HG03469 (cell line): Measurements from ENCODE around the gene MFN2.
"Not testable (repeated sequence)": the region's sequence is repeated elsewhere in the genome, so short reads cannot be mapped to it uniquely, and the experiment has no call there.

ENCODE experiments used
- ATAC-seq: cut with Tn5 transposase; IDR thresholded peaks from one replicate; pipeline ENCODE4 v1.9.1; 2021; ENCODE audit warnings: mild to moderate bottlenecking, moderate library complexity, moderate number of reproducible peaks; ENCODE audit not compliant: unreplicated experiment

MFN2 gene

DNA sequence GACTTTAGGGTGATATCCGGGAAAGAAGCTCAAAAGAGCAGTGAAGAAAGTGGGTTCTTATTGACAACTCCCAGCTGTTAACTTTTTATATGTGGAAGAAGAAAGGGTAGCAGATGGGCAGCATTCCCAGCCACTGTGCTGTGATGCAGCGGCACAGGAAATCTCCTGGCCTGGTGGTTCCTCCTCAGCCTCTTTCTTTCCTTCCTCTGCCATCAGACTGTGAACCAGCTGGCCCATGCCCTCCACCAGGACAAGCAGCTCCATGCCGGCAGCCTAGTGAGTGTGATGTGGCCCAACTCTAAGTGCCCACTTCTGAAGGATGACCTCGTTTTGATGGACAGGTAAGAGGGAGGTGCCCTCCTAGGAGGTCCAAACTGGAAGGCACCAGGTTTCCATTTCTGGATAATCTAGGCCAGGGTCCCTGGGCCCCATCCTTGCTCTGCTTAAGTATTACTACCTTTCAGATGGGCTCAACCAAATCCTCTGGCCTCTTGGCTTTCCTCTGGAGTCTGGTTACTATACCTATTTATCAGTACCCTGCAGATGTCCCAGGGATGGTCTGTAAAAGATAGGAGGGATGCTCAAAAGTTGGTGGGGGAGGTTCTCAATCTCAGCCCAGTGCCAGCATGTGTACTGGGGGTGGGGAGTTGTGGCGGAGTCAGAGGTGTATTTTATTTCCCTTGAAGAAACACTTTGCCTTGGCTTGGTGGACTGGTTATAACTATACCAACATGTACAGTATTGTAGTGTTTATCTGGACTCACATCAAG lies 17.0 kb downstream of the MFN2 start:
- no peak for ATAC-seq

DNA sequence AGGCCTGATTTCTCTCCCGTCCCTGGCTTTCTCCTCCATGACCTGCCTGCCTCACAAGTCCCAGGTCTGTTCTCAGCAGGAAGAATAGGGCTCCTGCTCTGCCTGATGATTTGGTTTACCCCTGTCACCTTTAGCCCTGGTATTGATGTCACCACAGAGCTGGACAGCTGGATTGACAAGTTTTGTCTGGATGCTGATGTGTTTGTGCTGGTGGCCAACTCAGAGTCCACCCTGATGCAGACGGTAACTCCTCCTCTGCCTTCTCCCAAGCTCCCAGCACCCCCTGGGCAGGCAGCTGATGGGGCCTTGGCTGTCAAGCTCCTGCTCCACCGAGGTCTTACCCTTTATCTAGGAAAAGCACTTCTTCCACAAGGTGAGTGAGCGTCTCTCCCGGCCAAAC lies 18.4 kb downstream of the MFN2 start:
- no peak for ATAC-seq

DNA sequence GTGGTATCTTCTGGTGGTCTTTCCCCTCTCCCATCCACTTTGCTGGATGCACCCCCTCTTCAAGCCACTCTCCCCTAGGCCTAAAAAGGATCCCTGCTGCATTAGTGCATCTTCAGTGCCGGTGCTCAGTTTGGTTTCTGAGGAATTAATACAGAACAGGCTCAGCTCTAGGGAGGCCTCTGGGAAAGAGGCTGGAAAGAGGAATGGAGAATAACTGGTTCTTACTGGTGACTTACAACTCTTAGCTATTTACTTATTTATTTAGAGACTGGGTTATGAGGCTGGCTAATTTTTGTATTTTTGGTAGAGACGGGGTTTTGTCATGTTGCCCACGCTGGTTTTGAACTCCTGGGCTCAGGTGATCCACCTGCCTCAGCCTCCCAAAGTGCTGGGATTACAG lies 19.0 kb downstream of the MFN2 start:
- no peak for ATAC-seq

DNA sequence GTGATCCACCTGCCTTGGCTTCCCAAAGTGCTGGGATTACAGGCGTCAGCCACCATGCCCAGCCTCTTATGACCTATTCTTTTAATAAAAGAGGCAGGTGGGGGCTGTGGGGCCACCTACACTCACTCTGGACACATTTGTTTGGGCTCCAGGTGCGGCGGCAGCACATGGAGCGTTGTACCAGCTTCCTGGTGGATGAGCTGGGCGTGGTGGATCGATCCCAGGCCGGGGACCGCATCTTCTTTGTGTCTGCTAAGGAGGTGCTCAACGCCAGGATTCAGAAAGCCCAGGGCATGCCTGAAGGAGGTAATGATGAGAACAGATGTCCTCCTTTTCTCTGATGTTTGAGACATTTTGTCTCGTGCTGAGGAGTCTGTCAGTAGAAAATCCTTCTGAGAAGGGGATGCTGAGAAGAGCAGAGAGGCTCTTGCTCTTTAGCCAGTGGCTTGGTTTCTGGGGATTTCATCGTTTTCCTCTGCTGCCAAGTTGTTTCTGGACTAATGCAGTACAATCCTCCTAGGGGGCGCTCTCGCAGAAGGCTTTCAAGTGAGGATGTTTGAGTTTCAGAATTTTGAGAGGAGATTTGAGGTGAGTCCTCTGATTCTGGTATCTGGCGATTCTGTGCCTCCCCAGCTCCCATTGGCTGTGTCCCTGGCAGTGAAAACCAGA lies 21.1 kb downstream of the MFN2 start:
- ATAC-seq = no peak

DNA sequence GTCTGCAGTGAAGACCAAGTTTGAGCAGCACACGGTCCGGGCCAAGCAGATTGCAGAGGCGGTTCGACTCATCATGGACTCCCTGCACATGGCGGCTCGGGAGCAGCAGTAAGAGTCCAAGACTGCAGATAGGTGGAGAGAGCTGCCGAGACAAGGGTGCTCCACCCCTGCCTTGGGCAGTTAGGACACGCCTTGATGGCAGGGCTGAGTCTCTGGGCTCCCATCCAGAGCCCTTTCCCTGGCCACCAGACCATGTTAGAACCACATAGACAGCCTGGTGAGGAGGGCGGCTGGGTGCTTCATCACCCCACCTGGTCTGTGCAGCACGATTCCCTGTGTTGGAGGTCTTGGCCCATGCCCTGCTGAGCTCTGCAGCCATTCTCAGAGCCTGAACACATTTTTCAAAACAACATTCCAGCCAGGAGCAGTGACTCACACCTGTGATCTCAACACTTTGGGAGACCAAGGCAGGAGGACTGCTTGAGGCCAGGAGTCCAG lies 21.8 kb downstream of the MFN2 start:
- ATAC-seq = no peak

DNA sequence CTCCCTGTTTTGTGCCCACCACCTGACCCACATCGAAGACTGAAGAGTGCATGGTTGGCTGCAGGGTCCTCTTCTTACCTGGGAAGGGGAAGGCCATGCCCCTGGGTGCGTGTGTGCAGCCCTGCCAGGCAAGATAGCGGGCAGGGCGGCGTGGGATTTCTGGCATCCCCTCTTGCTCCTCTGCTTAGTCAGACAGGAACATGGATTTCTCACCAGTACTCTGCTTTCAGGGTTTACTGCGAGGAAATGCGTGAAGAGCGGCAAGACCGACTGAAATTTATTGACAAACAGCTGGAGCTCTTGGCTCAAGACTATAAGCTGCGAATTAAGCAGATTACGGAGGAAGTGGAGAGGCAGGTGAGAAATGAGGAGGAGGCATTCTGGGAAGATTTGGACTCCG lies 23.5 kb downstream of the MFN2 start:
- ATAC-seq = no peak

DNA sequence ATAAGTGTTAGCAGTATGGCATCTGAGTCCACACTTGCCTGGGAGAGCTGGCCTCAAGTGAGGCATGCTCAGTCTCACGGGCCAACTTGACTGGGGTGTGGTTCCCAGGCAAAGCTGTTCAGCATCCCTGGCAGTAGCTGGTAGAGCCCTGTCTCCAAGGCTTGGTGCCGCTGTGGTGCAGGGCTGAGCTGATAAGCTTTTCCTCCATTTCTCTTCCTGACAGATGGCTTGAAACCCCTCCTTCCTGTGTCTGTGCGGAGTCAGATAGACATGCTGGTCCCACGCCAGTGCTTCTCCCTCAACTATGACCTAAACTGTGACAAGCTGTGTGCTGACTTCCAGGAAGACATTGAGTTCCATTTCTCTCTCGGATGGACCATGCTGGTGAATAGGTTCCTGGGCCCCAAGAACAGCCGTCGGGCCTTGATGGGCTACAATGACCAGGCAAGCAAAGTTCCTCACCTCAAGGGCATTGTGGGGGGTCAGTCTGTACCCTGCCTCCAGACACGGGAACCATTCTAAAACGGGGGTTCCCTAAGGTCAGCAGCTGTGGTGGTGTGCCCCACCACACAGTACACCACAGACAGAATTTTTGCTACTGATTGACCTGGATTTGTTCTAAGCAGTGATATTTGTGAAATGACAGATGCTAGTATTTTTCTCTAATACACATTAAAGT lies 25.4 kb downstream of the MFN2 start:
- ATAC-seq = no peak

DNA sequence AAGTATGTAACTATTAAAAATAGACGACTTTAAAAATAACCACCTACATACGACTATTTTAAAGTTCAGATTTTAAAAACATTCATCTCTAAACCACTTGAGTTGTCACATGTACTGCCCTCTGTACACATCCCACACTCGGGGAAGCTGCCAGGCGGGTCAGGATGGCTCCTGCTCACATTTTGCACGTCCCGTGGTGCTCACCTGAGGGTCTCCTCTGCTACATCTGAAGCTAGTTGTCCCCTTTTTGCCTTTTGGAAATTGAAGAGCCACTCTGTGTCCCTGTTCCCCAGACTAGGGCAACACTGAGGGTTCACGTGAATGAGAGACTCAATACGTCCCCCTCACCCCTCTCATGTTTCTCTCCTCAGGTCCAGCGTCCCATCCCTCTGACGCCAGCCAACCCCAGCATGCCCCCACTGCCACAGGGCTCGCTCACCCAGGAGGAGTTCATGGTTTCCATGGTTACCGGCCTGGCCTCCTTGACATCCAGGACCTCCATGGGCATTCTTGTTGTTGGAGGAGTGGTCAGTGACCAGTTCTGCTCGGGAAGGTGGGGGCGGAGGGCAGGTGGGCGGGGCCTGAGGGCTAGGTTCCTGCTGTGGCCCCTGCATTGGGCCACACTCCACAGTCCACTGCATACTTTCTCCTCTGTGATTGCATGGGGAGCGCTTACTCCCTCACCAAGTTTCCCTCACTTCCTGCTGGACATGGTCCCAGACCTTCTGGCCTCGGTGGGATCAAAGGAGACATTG lies 26.1 kb downstream of the MFN2 start:
- ATAC-seq = no peak

DNA sequence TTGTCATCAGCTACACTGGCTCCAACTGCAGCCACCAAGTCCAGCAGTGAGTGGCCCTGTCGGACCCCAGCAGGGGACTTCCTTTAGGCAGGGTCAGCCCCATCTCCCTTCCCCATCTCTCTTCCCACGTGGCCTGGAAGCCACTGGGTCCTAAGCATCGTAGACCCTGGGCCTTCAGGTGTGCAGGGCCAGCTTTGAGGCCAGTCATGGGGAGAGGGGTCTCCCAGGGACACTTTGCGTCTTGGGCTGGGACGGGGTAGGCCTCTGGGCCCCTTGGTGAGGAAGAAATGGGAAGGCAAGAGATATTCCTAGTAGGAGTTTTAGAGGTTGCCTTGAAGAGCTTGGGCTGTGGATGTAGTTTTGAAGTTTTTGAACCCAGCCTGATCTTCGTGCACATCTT lies 27.0 kb downstream of the MFN2 start:
- ATAC-seq = no peak

DNA sequence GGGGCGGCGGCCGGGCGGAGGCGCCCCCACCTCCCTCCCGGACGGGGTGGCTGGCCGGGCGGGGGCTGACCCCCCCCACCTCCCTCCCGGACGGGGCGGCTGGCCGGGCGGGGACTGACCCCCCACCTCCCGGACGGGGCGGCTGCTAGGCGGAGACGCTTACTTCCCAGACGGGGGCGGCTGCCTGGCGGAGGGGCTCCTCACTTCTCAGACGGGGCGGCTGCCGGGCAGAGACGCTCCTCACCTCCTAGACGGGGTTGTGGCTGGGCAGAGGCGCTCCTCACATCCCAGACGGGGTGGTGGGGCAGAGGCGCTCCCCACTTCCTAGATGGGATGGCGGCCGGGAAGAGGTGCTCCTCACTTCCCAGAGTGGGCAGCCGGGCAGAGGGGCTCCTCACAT lies 28.1 kb downstream of the MFN2 start:
- not testable (repeated sequence) for ATAC-seq

DNA sequence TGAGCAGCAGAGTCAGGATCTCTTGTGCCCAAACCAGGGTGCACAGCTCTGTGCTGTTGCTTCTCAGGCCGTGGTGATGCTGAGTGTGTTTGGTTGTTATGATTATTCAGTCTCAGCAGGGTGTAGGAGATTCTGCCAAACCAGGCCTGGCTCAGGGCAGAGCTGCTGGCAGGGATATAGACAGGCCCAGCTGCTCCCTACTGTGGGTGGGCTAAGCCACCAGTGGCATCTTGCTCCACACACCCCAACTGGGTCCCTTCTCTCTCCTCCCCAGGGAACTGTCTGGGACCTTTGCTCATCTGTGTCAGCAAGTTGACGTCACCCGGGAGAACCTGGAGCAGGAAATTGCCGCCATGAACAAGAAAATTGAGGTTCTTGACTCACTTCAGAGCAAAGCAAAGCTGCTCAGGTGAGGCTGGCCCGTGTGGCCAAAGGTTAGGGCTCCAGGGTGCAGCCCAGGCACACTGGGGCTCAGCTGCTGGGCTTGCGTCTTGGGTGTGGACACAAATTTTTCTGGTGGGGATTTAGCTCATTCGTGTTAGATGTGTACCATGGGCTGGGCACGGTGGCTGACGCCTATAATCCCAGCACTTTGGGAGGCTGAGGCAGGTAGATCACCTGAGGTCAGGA lies 29.2 kb downstream of the MFN2 start:
- no peak for ATAC-seq

DNA sequence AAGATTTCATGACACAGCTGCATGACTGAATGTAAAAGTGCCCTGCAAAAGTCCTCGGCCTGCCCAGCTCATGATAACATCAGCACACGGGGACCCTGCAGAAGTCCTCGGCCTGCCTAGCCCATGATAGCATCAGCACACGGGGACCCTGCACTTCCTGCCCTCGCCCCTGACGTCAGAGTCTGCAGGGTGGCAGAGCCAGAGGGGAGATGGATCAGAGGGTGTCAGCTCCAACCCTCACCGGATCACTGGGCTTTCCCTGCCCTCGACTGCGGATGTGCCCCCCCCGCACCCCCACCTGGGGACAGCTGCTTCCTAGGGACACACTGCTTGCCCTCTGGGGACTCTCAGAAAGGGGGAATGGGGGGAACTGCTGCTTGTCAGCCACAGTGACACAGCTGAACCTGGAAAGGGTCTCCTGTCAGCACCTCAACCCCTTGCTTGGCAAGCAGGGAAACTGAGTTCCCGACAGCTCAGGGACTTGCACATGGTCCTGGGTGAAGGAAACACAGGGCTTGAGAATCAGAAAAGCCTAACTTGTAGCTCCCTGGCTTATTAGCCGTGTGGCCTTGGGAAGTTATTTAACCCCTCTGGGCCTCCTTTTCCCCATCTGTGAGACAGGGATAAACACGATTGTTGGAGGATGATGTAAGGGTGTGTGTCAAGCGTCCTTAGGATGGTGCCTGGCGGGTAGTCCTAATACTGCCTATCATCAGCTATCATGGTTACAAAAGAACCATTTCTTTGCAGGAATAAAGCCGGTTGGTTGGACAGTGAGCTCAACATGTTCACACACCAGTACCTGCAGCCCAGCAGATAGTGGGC lies 30.7 kb downstream of the MFN2 start:
- no peak for ATAC-seq

DNA sequence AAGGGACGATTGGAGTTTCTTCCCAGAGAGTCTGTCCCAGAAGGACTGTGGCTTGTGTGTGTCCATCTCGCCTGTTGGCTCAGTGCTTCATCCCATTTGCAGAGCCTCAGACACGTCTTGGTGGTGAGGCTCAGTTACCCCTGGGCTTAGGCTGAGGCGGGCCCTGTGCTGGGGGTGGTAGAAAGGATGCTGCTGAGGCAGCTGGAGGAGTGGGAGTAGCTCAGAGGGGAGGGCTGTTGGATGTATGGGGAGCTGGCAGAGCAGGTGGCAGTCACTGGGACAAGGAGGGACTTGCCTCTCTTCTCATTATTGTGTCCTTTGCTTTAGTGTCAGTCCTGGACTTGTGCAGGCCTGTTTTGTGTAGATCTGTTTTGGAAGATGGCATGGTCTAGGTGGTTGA lies 31.8 kb downstream of the MFN2 start:
- no peak for ATAC-seq

DNA sequence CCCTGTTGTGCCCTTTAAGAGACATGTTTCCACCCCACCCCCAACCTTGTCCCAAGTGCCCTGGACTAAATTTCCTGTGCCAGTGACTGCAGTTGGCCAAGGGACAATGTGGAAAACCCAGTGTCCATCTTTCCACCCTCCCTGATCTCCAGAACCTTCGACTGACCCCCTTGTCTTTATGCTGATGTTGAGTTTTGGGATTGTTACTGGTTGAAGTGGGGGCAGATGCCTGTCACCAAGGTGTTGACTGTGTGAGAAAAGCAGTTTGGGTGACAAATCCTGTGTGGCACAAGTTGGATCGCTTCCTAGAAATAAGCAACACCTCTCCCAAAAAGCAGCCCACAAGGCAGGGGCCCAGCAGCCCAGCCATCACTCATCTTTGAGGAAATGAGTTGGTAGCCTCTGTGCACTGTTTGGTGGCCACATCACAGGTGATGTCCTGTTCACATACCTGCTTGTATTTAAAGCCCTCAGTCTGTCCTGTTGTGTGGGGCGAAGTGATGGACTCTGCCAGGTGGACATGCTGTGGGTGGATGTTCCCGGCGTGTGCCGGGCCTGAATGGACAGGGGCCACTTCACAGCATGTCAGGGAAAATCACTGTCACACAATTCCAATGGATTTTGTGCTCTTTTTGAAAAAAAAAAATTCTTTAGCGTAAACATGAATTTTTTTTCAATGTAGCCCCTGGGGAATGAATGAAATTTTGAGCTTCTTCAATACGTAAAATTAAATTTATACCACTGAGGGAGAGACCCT lies 32.5 kb downstream of the MFN2 start:
- ATAC-seq = no peak

DNA sequence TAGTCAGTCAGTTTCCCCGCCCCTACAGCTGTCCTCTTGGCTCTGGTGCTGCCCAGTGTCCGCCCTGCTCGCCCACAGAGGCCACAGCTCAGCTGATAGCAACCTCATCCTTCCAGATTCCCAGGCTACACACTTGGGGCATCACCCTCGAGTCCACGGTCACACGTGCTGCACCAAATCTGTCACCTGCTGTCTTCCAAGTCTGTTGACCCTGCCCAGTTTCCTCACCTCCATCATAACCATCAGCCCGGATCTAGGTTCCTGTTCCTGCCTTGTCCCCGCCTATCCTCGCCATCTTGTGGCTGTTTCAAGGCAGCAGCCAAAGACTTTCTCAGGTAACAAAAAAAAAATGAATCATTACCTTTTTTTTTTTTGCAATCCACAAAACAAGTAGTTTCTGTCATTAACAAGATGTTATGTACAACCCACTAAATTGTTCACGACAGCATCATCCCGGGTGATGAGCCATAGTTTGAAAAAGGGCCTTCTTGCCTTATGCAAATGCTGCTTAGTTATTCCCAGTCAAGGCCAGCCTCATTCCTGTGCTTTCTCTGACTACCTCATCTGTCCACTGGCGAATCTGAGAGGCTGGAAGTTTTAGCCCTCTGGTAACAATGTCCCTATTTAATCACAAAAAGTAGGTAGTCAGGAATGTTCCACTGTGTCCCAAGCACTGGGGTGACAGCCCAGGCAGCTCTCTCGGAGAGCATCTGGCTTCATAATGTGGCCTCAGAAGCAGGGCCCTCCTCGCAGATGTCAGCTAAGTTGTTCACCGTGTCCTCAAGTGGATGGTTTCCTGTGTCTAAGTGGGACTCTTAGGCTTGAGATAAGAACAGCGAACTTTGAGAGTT lies 34.1 kb downstream of the MFN2 start:
- ATAC-seq = no peak

DNA sequence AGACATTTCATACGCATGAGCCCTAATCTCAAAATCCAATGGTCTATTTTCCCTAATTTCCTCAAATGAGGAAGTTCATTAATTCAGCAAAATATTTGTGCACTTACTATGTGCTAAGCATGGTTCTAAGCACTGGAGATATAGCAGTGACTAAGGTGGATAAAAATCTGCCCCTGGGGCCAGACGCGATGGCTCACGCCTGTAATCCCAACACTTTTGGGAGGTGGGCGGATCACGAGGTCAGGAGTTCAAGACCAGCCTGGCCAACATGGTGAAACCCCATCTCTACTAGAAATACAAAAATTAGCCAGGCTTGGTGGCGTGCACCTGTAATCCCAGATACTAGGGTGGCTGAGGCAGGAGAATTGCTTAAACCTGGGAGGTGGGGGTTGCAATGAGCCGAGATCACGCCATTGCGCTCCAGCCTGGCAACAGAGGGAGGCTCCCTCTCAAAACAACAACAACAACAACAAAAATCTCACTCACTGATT lies 34.8 kb downstream of the MFN2 start:
- no peak for ATAC-seq

DNA sequence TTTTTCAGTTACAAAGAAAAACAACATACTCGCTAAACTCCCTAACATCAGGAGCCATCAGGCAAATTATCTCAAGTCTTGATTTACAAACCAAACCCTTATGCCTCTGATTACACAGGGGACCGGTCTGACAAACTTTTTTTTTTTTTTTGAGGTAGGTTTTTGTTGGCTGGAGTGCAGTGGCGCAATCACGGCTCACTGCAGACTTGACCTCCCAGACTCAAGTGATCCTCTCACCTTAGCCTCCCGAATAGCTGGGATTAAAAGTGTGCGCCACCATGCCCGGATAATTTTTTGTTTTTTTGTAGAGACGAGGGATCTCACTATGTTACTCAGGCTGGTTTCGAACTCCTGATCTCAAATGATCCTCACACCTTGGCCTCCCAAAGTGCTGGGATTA lies 35.3 kb downstream of the MFN2 start:
- no peak for ATAC-seq

DNA sequence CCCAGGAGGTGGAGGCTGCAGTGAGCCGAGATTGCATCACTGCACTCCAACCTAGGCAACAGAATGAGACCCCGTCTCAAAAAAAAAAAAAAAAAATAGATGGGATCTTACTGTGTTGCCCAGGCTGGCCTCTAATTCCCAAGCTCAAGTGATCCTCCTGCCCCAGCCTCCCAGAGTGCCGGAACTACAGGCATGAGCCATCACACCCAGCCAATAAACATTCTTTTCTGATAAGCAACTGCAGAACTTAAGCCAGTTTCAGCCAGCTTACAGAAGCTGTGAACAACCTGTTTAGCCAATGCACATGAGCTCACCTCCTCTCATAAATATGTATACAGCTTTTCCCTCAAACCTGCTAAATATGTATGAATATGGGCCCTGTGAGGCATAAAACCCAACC lies 35.9 kb downstream of the MFN2 start:
- ATAC-seq = no peak
